H1 (cell line): ENCODE data around the gene TBC1D23.

Source experiments
- CBX8 ChIP-seq: fragments of 300-800, 300-1000 bp; sonication (generic); IDR thresholded peaks from 2 replicates; pipeline ENCODE4 v1.7.1; 2016; ENCODE audit warnings: low read depth, low read length, borderline replicate concordance
- CTCF ChIP-seq, 3 experiments: IDR thresholded peaks; 1 replicate in 2 of 3; 2 replicates in 1 of 3; pipeline versions ENCODE4 v1.5.1 to v1.6.1; 2011; ENCODE audit warnings: low read length in 3 of 3, mild to moderate bottlenecking in 3 of 3, inconsistent platforms in 2 of 3, low read depth in 1 of 3, moderate library complexity in 1 of 3; ENCODE audit not compliant: insufficient read depth in 1 of 3; ENCODE audit errors: control extremely low read depth in 1 of 3
- EP300 ChIP-seq, 2 experiments: IDR thresholded peaks; 1 replicate in 1 of 2; 2 replicates in 1 of 2; pipeline ENCODE4 v1.6.1; 2011 to 2012; ENCODE audit warnings: low read depth in 2 of 2, low read length in 2 of 2, mild to moderate bottlenecking in 2 of 2, borderline replicate concordance in 1 of 2, inconsistent platforms in 1 of 2, moderate library complexity in 1 of 2
- EZH2 ChIP-seq: fragments of 200-600 bp; sonication (generic); IDR thresholded peaks from 2 replicates; pipeline ENCODE4 v1.7.1; 2012; ENCODE audit warnings: low read depth, mild to moderate bottlenecking, moderate library complexity, low read length, inconsistent platforms; ENCODE audit not compliant: severe bottlenecking
- GABPA ChIP-seq: IDR thresholded peaks from 2 replicates; pipeline ENCODE4 v1.6.1; 2011; ENCODE audit warnings: mild to moderate bottlenecking, low read length, moderate library complexity, borderline replicate concordance; ENCODE audit not compliant: insufficient read depth
- JUND ChIP-seq: IDR thresholded peaks from 2 replicates; pipeline ENCODE4 v1.6.1; 2011; ENCODE audit warnings: mild to moderate bottlenecking, improper control_type of control experiment, low read length
- MAFK ChIP-seq: IDR thresholded peaks from 2 replicates; pipeline ENCODE4 v1.6.1; 2012; ENCODE audit warnings: low read depth, mild to moderate bottlenecking, improper control_type of control experiment, low read length
- POLR2A ChIP-seq, 2 experiments: IDR thresholded peaks; 1 replicate in 1 of 2; 2 replicates in 1 of 2; pipeline ENCODE4 v1.6.1; 2011; ENCODE audit warnings: low read depth in 2 of 2, low read length in 2 of 2, mild to moderate bottlenecking in 2 of 2; ENCODE audit errors: control extremely low read depth in 1 of 2
- RFX5 ChIP-seq: IDR thresholded peaks from 2 replicates; pipeline ENCODE4 v1.6.1; 2011; ENCODE audit warnings: low read depth, low read length, improper control_type of control experiment, borderline replicate concordance
- RNF2 ChIP-seq: fragments of 200-900, 300-1000 bp; sonication (generic); IDR thresholded peaks from 2 replicates; pipeline ENCODE4 v1.7.1; 2016; ENCODE audit warnings: borderline replicate concordance, low read depth, mild to moderate bottlenecking, antibody characterized with exemption, low read length; ENCODE audit not compliant: poor library complexity, severe bottlenecking; ENCODE audit errors: missing control alignments
- SP2 ChIP-seq: IDR thresholded peaks from 2 replicates; pipeline ENCODE4 v1.6.1; 2012; ENCODE audit warnings: mild to moderate bottlenecking, low read length, inconsistent platforms
- TAF1 ChIP-seq: IDR thresholded peaks from 2 replicates; pipeline ENCODE4 v1.6.1; 2011; ENCODE audit warnings: mild to moderate bottlenecking, low read depth, low read length
- USF2 ChIP-seq: IDR thresholded peaks from 2 replicates; pipeline ENCODE4 v1.6.1; 2011; ENCODE audit warnings: low read length, improper control_type of control experiment

- TF ChIP-seq EP300 (IDR thresholded peaks at IDR 0.05; ENCODE audit: borderline replicate concordance in 1 of 2, low read depth in 2 of 2, low read length in 2 of 2) (no peak), CTCF (IDR thresholded peaks at IDR 0.05; ENCODE audit: control extremely low read depth in 1 of 3, insufficient read depth in 1 of 3, low read depth in 1 of 3, low read length in 3 of 3) (no peak), POLR2A (IDR thresholded peaks at IDR 0.05; ENCODE audit: control extremely low read depth in 1 of 2, low read depth in 2 of 2, low read length in 2 of 2) (no peak), TAF1 (no peak), EZH2 (no peak), SP2 (no peak), USF2 (no peak), GABPA (no peak), CBX8 (no peak), RNF2 (no peak), JUND (no peak), MAFK (no peak), RFX5 (no peak)
Measured at GRCh38 chr3:100319951-100320350, 59.2 kb downstream of the TBC1D23 start.
